Measurements from ENCODE around the gene SLC1A7.

GRCh38 chr1:53110370-53111072 lies 31.9 kb downstream of the SLC1A7 start:
- TF ChIP-seq POLR2A (IDR thresholded peaks at IDR 0.05) = no peak
- TF ChIP-seq, protein P1, sequence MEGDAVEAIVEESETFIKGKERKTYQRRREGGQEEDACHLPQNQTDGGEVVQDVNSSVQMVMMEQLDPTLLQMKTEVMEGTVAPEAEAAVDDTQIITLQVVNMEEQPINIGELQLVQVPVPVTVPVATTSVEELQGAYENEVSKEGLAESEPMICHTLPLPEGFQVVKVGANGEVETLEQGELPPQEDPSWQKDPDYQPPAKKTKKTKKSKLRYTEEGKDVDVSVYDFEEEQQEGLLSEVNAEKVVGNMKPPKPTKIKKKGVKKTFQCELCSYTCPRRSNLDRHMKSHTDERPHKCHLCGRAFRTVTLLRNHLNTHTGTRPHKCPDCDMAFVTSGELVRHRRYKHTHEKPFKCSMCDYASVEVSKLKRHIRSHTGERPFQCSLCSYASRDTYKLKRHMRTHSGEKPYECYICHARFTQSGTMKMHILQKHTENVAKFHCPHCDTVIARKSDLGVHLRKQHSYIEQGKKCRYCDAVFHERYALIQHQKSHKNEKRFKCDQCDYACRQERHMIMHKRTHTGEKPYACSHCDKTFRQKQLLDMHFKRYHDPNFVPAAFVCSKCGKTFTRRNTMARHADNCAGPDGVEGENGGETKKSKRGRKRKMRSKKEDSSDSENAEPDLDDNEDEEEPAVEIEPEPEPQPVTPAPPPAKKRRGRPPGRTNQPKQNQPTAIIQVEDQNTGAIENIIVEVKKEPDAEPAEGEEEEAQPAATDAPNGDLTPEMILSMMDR (IDR thresholded peaks at IDR 0.05) = no peak
